Kidney epithelial cell (primary cell): ENCODE measurements around the gene NKX2-8. TPM values are rescaled to one million over a fixed set of nuclear protein-coding genes. Genes with fewer than 3 reads are reported as not detected.

Source experiments
- DNase-seq: peaks from one replicate; pipeline ENCODE4 v3.0.0-alpha.2; 2010; ENCODE audit warnings: low read depth
- H3K27me3 ChIP-seq: 2 replicates; pipeline ENCODE4 v1.6.0; 2011; ENCODE audit warnings: low read length; ENCODE audit not compliant: control insufficient read depth, insufficient read depth
- H3K36me3 ChIP-seq: 2 replicates; pipeline ENCODE4 v1.5.1; 2011; ENCODE audit warnings: low read length; ENCODE audit not compliant: control insufficient read depth, insufficient read depth
- H3K4me3 ChIP-seq: 2 replicates; pipeline ENCODE4 v1.5.1; 2011; ENCODE audit warnings: low read depth, mild to moderate bottlenecking, control low read depth, low read length
- CTCF ChIP-seq: IDR thresholded peaks from 2 replicates; pipeline ENCODE4 v1.5.1; 2011; ENCODE audit warnings: mild to moderate bottlenecking, moderate library complexity, low read length, control low read depth, inconsistent platforms; ENCODE audit not compliant: insufficient read depth, poor library complexity, severe bottlenecking
- total RNA-seq: library from RNA; depleted of rRNA; stranded (reverse); fragments of >200 nt; gene quantifications from 2 replicates; pipeline ENCODE4 v1.2.3, GENCODE V29; 2015

The NKX2-8 gene
- total RNA-seq, 1 donor from 2014 or later = not detected

DNA sequence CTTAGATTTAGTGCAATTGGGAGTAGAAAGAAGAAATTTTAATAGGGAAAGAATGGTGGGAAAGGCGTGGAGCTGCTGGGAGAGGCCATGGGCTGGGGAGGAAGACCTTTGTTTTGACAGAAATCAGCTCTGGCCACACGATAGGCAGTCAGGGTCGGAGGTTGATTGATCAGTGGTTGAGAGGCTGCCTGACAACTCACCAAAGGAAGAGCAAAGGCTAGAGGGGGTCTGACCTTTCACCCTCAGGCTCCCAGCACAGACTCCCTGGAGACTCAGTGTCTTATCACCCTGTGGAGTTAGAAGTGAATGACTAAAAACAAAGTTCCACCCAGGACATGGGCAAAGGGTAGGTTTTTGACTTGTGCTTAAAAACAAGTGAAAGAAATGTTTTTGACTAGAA lies 18.0 kb upstream of the NKX2-8 start:
- Histone ChIP-seq H3K4me3 (no peak overlapping the region), H3K36me3 (no peaks in the 10 kb centered on the region), H3K27me3 (peaks cover 12% of the 10 kb centered on the region)
- TF ChIP-seq CTCF = no peak
- no peak for DNase-seq

GRCh38 chr14:36591482-36591881 lies 9.1 kb upstream of the NKX2-8 start:
- Histone ChIP-seq H3K36me3 (no peaks in the 10 kb centered on the region), H3K27me3 (peaks cover 37% of the 10 kb centered on the region), H3K4me3 (no peak overlapping the region)
- no peak for DNase-seq
- no peak for TF ChIP-seq CTCF

DNA sequence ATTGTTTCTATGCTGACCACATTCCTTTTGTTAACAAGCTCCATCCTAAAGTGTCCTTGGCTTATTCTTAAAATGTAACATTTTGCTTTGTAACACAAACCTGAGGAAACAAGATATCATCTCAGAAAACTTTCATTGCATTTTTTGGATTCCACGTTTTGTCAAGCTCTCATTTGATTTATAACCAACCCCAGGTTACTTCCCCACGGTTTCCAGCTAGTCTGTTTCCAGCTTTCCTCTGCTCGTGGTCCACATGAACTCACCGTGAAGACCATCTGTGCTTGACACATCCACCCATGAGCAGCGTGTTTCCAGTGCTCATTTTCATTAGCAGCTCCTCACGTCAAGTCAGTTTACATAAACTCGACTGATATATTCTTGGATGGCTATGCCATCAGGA lies 6.4 kb upstream of the NKX2-8 start:
- Histone ChIP-seq H3K27me3 (peaks cover 51% of the 10 kb centered on the region), H3K4me3 (no peak overlapping the region), H3K36me3 (no peaks in the 10 kb centered on the region)
- DNase-seq = no peak
- no peak for TF ChIP-seq CTCF

GRCh38 chr14:36588119-36588518 lies 5.7 kb upstream of the NKX2-8 start:
- Histone ChIP-seq H3K27me3 (peaks cover 55% of the 10 kb centered on the region), H3K36me3 (no peaks in the 10 kb centered on the region), H3K4me3 (no peak overlapping the region)
- no peak for DNase-seq
- TF ChIP-seq CTCF = no peak

- no peak for TF ChIP-seq CTCF
- Histone ChIP-seq H3K36me3 (no peaks in the 10 kb centered on the region), H3K4me3 (no peak overlapping the region), H3K27me3 (peaks cover 68% of the 10 kb centered on the region)
- DNase-seq = no peak
Measured at GRCh38 chr14:36585100-36585499, 2.7 kb upstream of the NKX2-8 start.

DNA sequence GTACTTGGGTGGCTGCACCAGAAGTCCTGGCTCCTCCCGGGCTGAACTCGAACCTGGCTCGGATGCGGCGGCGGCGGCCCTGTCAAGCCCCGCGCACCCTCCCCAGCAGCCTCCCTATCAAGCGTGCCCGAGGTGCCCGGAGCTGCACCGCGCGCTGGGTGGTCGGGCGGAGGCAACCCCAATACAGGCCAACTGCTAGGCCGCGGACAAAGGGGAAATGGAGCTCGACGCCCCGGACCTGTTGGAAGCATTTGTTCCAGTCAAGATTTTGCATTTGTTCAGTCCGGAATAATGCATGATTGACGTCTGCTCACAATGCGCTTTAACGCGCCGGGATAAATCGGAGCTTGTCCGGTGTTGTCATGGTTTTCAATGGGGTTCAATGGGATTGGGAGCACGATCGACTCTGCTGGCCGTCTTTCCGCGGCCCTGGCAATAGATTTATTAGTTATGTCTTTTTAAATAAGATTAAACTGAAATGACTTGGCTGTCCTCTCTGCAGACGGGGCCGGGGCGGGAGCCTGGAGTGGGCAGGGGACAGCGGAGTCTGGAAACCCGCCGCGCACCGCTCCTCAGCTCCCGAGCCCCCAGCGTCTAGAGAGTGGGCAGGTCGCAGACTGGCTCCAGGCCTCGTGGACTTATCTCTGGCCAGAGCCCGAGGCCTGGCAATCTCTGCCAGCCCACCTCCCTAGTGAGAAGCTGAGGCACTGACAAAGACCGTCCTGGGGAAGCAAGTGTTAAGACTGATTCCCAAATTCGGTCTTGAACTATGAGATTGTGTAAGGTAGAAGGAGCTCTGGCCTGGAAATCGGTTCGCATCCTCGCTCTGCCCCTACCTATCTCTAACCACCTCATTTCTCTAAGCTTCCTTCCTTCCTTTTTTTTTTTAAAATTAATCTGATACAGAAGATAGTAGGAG lies 1.7 kb upstream of the NKX2-8 start:
- H3K4me3 ChIP-seq = no peak overlapping the region
- H3K36me3 ChIP-seq = no peaks in the 10 kb centered on the region
- H3K27me3 ChIP-seq = peaks cover 72% of the 10 kb centered on the region
- TF ChIP-seq CTCF = no peak
- no peak for DNase-seq
